Pulmonary artery endothelial cell (primary cell): Measurements from ENCODE around the gene WNT3A. TPM values are rescaled to one million over a fixed set of nuclear protein-coding genes. Genes with fewer than 3 reads are reported as not detected.

Experiments used
- DNase-seq: peaks from one replicate; pipeline ENCODE4 v3.0.0-alpha.2; 2011; ENCODE audit warnings: low read depth, low spot score
- total RNA-seq: library from RNA; depleted of rRNA; stranded (reverse); fragments of >200 nt; gene quantifications from 2 replicates; pipeline ENCODE4 v1.2.3, GENCODE V29; 2014

Gene WNT3A
- total RNA-seq, 1 donor from 2014 or later = not detected

DNA sequence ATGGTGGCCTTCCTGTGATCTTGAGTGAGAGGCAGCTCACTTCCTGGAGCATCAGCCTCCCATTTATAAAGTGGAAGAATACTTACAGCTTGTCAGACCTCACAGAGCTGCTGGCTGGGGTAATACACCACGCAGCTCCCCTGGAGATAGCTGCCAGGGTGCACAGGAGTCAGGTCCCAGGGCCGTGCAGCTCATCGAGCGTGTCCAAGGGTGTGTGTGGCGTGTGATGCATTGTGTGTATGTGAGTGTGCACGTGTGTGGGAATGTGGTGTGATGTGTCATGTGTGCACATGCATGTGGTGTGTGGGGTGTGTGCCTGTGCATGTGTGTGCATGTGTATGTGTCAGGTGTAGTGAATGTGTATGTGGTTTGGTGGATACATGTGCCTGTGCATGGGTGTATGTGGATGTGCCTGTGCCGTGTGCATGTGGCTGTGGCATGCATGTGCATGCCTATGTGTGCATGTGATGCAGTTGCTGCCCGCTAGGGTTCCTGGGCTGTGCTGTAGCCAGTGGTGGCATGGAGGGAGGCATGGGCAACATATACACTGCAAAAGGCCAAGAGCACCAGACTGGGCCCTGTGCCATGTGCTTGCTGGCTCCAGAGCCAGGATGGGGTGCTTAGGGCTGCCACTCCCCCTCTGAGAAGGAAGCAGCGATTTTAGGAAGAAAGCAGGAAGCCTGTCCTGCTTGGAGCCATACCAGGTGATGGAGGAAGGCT, 24.6 kb downstream of the WNT3A start:
- no peak for DNase-seq

DNA sequence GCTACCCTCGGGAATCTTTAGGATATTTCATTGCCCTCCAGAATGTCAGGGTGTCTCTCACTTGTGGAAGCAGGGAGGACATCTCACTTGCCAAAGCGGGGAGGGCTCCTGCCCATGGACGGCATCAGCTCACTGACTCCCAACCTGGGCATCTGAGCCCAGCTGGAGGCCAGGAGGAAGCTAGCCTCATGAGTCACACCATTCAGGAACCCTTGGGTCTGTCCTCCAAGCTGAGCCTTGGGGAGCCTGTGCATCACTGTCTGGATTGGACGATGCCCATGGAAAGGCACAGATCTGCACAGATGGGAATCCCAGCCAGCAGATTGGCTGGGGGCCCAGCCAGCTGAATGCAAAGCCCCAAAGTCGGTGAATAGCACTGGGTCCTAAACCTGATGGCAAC, 25.2 kb downstream of the WNT3A start:
- DNase-seq = no peak

DNA sequence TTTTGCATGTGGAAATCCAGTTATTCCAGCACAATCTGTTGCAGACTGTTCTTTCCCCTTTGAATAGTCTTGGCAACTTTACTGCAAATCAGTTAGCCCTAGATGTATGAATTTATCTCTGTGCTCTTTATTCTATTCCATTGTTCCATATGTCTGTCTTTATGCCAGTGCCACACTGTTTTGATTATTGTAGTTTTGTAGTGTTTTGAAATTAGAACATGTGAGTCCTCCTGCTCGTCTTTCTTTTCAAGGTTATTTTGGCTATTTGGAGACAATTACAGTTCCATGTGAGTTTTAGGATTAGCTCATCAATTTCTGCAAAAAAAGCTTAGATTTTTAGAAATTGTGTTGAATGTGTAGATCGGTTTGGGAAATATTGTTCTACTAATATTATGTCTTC, 26.6 kb downstream of the WNT3A start:
- DNase-seq = no peak

DNA sequence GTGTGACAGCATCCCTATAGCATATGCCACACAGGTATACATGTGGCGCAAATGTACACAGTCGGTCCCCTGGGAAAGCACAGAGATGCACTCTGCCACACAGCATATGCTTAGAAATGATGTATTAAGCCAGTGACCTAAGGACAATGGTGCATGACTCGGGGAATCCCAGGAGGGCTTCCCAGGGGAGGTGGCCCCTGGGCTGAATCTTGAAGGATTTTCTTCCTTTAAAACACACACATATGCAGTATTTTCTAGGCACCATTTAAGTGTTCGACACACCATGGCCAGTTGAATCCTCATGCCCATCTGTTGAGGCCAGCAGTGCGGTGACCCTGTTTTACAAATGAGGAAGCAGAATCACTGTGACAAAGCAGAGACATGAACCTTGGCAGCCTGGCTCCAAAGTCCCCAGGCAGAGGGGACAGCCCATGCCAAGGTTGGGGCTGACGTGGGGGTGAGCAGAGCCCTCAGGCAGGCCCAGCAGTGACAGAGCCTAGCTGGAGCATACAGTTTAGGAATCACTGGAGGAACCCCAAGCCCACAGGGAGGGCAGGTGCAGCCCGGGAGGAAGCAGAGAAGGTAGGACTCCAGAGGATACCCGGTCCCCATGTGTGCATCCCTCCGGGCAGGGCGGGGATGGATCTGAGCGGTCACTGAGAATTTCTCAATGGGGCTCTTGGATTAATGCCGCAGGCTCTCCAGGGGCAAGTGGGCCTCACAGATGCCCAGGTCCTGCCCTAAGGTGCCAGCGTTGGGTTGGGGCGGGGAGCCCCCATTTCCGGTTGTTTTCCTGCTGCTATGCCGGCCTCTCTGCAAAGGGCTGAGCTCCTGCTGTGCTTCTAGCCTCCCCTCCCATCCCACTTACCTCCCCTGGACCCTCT, 28.4 kb downstream of the WNT3A start:
- DNase-seq = no peak

DNA sequence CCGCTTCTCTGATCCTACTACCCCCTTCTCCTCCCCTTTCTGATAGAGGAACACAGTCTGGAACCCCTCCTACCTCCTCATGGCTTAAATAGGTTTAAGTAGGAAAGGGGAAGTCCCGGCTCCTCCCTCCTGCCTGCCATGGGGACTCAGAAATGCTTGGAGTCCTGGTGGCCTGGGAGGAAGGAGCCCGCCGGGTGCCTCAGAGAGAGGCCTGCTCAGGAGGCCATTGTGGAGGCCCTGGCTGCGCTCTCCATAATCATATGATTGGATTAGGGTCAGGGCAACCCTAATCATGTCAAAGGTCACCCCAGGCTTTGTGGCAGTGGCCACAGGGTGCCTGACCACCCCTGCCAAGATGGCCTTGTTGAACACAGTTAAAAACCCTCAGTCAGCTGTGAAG, 29.0 kb downstream of the WNT3A start:
- DNase-seq = no peak

DNA sequence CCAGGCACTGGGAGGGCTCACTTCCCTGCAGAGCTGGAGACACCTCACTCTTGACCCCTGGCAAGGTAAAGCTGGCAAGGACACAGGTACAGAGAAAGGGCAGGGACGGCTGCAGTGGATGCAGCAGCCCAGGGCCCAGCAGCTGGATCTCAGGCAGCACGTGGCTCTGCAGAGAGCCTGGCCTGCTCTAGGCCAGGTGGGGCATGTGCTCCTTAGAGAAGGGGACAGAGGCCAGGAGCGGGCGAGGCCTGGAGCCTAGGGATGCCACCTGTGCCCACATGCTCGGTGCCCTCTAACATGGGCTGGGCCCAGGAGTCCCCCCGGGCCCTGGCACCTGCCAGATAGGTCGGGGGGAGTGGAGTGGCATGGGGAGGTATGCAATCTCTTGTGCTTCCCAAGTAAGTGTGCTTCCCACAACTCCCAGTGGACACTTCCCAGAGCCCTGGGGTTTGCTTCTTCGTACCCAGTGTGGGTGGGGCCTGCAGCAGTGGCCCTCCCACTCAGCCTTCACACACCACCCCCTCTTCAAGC, 30.0 kb downstream of the WNT3A start:
- DNase-seq = no peak

DNA sequence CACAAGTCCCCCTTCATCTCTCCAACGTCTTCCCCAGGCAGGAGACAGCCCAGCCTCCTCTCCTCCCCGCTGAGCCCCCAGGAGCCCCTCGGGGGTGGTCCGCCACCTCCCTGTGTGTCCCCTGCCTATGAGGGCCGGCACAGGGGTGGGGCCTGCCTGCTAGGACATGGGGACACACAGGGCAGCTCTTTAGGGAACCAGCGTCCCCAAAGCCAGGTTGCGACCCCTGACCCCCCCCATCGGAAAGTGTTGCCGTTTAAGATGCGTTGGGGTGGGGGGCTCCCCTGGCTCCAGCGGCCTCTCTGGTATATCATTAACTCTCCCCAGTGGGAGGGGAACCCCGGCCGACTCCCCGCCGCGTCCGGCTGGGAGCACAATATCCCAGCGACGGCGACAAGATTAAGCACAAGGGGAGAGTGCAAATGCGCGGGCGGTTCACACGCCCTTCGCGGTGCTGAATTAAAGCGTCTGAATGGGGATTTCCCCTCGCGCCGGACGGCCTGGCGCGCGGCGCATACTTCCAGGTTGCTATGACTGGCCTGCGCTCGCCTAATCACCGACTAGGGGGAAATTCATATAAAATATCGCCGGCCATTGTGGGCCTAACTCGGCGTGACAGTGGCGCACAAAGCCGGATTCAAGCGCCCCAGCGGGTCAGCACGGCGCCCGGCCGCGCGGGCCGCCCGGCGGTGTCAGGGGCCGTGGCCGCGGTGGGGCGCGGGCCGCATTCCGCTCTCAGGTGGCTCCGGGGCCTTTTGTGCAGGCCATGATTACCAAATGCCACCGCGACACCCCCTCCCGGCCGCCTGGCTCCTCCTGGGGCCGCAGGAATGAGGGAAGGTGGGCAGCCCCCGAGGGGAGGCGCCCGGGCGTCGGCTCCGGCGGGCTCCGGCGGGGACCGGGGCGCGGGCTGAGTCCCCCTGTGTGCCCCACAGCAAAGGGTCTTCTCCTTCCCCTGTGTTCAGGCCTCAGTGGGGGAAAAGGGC, 30.9 kb downstream of the WNT3A start:
- DNase-seq = no peak

DNA sequence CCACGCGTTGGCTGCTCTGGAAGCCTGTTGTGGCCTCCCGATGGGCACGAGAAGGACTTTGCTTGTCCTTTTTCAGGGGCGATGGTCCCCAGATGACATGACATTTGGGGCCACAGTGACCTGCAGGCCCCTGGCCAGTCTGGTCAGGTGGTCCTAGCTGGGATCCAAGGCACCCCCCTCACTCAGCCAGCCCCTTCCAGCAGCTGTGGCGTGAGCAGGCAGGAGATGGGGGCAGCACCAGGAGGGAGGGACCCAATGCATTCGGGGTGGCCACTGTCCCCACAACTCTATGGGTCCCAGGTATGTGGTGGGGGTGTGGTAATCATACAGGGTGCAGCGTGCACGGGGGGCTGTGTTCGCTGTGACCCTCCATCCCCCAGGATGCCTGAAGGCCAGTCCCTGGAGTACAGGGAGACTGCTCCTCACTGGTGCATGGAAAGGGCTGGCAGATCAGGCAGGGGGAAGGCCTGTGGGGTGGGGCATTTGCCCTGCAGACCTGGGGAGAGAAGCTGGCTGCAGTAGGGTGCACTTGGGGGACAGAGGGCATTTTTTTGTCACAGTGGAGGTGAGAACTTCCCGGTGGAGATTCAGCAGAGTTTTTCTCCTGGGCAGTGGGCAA, 31.7 kb downstream of the WNT3A start:
- no peak for DNase-seq

DNA sequence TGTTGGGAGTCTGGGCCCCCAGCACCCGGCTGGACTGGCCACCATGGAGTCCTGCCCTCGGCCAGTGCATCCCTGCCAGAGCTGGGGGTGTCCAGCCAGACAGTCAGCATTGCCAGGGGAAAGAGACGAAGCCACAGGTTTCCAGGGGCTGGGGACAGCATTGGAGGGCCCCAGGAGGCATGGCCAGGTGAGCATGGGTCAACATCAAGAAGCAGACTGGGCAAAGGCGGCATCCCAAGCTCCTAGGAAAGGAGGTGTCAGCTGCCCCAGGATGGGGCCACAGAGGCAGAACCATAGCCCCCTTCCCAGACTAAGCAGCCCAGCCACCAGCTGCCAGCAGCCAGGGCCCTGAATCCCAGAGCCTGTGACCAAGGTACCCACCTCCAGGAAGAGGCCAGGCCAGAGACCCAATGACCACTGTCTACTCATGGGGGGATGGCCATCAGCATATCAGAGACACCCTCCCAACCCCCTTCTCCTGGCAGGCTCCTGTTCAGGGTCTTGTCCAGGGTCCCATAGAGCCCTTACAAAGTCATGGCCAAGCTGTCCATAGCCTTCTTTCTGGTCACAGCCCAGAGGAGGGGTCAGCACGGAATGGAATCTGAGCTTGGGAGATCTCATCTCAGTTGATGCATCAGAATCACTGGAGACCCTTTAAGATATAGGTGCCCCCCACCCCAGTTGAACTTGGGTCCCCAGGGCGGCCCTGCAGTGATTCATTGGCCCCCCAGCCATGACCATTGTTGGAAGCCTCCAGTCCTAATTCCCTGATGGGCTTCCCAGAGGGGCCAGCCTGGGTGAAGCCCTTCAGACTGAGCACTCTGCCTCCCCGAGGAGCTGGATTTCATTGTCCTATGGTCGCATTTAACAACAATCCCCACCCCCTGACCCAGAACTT, 32.5 kb downstream of the WNT3A start:
- no peak for DNase-seq

DNA sequence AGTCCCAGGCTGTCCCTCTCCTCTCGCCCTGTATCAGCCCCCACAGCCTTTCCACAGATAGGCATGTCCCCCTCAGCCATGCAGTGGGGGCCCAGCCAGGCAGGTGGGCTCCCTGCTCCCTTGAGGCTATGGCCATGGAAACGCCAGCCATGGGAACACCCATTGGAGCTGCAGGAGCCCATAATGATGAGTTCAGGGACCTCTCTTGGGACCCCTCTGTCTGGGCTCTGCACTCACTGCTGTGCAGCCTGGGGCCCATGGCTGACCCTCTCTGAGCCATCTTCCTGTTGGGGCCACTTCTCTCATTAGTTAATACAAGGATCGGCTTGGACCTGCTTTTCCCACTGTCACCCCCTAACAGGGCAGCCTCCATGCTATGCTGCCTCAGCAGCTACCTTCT, 33.2 kb downstream of the WNT3A start:
- DNase-seq = no peak

DNA sequence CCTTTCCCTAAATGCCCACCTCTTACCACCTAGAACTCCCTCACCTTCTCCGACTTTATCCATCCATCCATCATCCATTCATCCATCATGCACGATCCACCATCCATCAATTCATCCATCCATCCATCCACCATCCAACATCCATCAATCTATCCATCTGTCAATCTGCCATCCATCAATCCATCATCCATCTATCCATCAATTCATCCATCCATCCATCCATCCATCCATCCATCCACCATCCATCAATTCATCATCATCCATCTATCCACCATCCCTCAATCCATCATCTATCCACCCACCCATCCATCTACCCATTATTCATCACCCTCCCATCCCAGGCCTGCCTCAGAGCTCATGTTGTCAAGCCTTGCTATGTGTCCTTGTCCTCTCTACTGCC, 34.5 kb downstream of the WNT3A start:
- DNase-seq = no peak

DNA sequence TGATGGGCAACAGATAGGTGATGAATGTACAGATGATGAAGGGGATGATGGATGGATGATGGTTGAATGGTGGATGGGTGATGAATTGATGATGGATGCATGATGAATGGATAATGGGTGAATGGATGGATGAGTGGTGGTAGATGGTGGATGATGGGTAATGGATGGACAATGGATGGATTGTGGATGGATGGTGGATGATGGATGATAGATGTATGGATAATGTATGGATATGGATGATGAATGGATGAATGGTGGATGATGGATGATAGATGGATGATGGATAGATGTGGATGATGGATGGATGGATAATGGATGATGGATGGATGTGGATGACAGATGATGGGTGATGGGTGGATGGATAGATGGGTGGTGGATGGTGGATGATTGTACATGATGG, 35.7 kb downstream of the WNT3A start:
- no peak for DNase-seq

DNA sequence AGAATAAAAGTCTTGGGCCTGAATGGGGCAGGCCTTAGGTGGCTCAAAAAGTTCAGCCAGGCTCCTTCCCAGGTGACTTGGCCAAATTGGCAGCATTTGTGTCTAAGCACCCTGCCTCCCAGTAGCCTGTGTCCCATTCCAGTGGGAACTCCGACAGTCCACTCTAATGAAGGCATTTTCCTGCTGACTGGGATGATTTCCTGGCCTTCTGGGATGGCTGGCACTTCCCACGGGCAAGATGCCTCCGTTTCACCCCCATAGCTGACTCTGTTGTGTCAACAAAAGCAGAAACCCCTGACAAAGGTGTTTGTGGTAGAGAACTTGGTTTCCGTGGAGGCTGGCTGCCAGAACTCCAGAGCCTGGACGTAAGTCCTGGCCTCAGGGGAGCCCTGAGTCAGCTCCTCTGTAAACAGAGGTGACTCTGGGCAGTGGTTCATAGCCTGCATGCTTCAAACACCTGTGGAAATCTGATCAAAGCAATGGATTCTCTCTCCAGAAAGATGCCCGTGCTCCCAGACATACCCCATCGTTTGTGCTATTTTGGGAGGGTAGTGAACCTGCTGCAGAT, 36.6 kb downstream of the WNT3A start:
- DNase-seq = no peak

DNA sequence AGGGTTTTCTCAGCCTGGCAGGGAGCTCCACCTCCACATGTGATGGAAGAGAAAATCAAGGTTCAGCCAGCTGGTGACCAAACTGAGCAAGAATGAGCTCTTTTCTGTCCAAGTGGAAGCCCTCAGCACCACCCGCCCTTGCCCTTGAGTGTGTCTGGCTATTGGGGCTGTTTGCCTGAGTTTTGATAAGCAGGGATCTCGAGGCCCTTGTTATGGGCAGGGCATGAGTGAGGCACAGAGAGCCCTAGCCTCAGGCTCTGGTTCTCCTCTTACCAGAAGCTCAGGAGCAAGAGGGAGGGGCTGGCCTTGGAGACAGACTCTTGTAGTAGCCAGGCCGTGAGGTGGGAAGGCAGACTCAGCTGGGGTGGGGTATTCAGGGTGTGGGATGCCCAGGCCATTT, 38.2 kb downstream of the WNT3A start:
- DNase-seq = no peak

DNA sequence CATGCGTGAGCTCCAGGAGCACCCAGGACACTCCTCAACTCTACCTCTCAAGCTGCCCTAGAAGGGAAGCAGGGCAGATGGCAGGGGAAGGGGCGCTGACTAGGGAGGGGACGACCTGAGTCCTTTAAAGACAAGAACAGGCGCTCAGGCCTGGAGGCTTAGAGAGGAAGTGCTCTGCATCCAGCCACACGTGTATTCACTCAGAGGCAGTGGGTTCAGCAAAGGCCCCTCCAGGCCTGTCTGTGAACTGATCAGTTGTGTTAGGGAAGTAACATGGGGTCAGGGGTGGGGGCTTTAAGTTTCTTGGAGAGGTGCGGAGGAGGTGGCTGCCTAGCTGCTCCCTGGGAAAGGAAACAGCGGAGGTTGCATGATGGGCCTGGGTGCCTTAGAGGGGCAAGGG, 38.6 kb downstream of the WNT3A start:
- DNase-seq = no peak

DNA sequence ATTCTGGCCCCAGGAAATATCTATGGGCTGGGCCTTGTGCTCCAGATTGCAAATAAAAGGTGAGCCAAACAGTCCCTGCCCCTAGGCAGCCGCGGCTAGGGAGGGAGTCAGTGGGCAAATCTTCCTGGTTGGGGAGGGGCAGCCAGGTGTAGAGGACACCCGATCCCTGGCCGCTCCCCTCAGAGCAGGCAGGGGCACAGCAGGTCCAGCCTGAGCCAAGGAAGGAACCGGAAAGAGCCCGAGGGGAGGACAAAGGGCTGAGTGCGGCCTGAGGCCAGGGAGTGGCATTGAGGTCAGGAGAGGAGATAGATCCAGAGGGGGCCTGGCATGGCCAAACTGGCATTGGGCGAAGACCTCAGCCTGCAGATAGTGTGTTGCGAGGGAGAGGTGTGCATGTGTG, 39.1 kb downstream of the WNT3A start:
- no peak for DNase-seq

DNA sequence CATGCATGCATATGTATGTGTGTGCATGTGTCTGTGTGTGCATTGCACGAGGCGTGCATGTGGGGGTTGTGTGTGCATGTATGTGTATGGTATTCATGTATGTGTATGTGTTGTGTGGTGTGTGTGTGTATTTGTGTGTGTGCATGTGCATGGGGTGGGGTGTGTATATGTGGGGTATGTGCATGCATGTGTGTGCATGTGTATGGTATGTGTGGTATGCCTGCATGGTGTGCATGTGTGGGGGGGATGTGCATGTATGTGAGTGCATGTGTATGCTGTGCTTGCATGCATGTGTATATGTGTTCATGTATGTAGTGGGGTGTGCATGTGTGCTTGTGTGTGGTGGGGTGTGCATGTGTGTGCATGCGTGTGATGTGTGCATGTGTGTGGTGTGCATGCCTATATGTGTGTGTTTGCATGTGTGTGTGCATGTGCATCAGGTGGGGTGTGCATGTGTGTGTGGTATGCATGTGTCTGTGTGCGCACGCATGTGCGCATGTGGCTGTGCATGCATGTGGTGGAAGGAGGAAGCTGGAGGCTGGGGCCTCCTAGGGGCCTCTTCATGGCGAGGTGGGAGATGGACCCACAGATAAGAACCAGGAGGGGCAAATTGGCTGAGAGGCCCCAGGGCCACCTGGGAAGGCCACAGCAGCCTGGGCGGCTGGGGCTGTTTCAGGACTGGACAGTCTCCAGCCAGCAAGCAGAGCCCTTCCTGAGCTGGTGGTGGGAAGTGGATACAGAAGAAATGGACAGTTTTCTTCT, 39.8 kb downstream of the WNT3A start:
- DNase-seq = no peak

DNA sequence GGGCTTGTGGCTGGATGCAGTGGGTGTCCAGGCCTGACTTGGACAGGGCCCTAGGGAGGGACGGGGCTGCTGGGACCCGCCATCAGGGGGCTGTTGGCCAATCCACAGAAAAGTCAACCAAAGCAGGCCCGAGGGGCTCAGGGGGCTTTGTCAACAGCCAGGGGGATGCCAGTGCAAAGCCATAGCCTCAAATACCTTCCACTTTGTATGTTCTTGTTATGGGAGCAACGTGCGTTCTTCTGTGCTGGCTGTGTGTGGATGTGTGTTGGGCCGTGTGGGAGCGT, 40.3 kb downstream of the WNT3A start:
- no peak for DNase-seq

DNA sequence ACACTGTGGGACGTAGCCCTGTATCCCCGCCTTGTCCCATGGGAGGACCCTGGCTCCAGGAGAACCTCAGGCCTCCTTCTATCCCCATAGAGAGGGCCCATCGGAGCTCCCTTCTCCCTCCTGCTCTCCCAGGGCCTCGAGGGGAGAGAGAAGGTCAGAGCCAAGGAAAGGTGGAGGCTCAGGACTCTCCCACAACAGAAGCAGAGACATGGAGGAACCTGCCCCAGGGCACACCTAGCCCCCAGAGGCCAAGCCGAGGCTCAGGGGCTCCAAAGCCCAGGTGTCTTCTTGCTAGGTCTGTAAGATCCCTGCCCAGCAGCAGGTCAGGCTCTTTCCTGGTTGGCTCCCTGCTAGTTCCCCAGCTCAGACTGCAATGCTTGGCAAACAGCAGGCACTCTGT, 41.3 kb downstream of the WNT3A start:
- no peak for DNase-seq
